SU-DHL-6 (cell line): Measurements from ENCODE around the gene RPL41.

Experiments
- H2AFZ ChIP-seq: fragments of 200-600 bp; sonication (generic); 2 replicates; pipeline ENCODE4 v1.6.1; 2014; ENCODE audit warnings: low read depth, mild to moderate bottlenecking, moderate library complexity, mixed read lengths, antibody characterized with exemption, low read length; ENCODE audit not compliant: severe bottlenecking
- H3F3A ChIP-seq: fragments of 200-600 bp; shearing (Covaris generic); 2 replicates; pipeline ENCODE4 v1.6.0; 2016; ENCODE audit warnings: antibody characterized with exemption, mild to moderate bottlenecking; ENCODE audit not compliant: insufficient read depth
- H3K27ac ChIP-seq: fragments of 200-600 bp; sonication (generic); 2 replicates; pipeline ENCODE4 v1.5.1; 2016; ENCODE audit warnings: low read depth, mild to moderate bottlenecking, low read length, moderate library complexity, mixed read lengths
- H3K27me3 ChIP-seq: fragments of 200-600 bp; sonication (generic), shearing (Covaris generic); 2 replicates; pipeline ENCODE4 v1.6.0; 2014; ENCODE audit warnings: mild to moderate bottlenecking, low read length
- H3K36me3 ChIP-seq: fragments of 200-600 bp; sonication (generic); 2 replicates; pipeline ENCODE4 v1.6.1; 2014; ENCODE audit warnings: mild to moderate bottlenecking, low read length, mixed read lengths
- H3K4me2 ChIP-seq: fragments of 300-600, 200-600 bp; shearing (Covaris generic), sonication (generic); 2 replicates; pipeline ENCODE4 v1.6.0; 2014; ENCODE audit warnings: low read length, low read depth, mild to moderate bottlenecking; ENCODE audit not compliant: poor library complexity, severe bottlenecking
- H3K4me3 ChIP-seq: fragments of 200-600 bp; sonication (generic); 2 replicates; pipeline ENCODE4 v1.5.1; 2014; ENCODE audit warnings: antibody characterized with exemption, low read length, mild to moderate bottlenecking, mixed read lengths; ENCODE audit not compliant: insufficient read depth, poor library complexity, severe bottlenecking
- H3K79me2 ChIP-seq: fragments of 200-600 bp; sonication (generic); 2 replicates; pipeline ENCODE4 v1.6.1; 2014; ENCODE audit warnings: mild to moderate bottlenecking, low read length, moderate library complexity; ENCODE audit not compliant: insufficient read depth
- H3K9ac ChIP-seq: fragments of 200-600 bp; sonication (generic); 2 replicates; pipeline ENCODE4 v1.7.0; 2014; ENCODE audit warnings: mild to moderate bottlenecking, low read length
- H3K9me2 ChIP-seq: fragments of 200-600 bp; sonication (generic); replicated peaks from 2 replicates; pipeline ENCODE4 v1.6.1; 2014; ENCODE audit warnings: low read length; ENCODE audit not compliant: insufficient read depth
- H3K9me3 ChIP-seq: fragments of 200-600 bp; sonication (generic); 2 replicates; pipeline ENCODE4 v1.6.1; 2014; ENCODE audit warnings: low read length, mixed read lengths; ENCODE audit not compliant: insufficient read depth
- H4K20me1 ChIP-seq: fragments of 200-600 bp; sonication (generic); 2 replicates; pipeline ENCODE4 v1.6.1; 2014; ENCODE audit warnings: low read depth, mild to moderate bottlenecking, antibody characterized with exemption, low read length, moderate library complexity, mixed read lengths
- CTCF ChIP-seq: fragments of 200-600 bp; sonication (generic); IDR thresholded peaks from one replicate; pipeline ENCODE4 v1.5.1; 2017; ENCODE audit warnings: antibody characterized with exemption, mild to moderate bottlenecking, low read length, moderate library complexity; ENCODE audit not compliant: insufficient read depth, poor library complexity, severe bottlenecking
- EZH2phosphoT487 ChIP-seq: fragments of 200-600 bp; sonication (generic), shearing (Covaris generic); conservative IDR thresholded peaks from 2 replicates; pipeline ENCODE4 v1.6.1; 2018; ENCODE audit warnings: mild to moderate bottlenecking, antibody characterized with exemption, low read length, moderate library complexity, mixed read lengths

RPL41 gene

GRCh38 chr12:56120158-56120846 is 3.9 kb downstream of the RPL41 start:
- Histone ChIP-seq H3K9ac (peak overlapping the region; percentile 64; the same call in 1 of the 2 replicates), H3K4me3 (no peak overlapping the region), H3K79me2 (peaks cover 21% of the 10 kb centered on the region), H3K36me3 (peaks cover 5% of the 10 kb centered on the region; the same call in 1 of the 2 replicates), H3F3A (peaks cover 39% of the 10 kb centered on the region), H3K9me3 (no peaks in the 10 kb centered on the region), H2AFZ (no peak overlapping the region), H4K20me1 (no peaks in the 10 kb centered on the region), H3K4me2 (peak overlapping the region; percentile 82), H3K27ac (no peak overlapping the region), H3K9me2 (no peaks in the 10 kb centered on the region), H3K27me3 (no peaks in the 10 kb centered on the region)
- TF ChIP-seq EZH2phosphoT487 (no peak), CTCF (no peak)

- H3K9me3 ChIP-seq = no peaks in the 10 kb centered on the region
- TF ChIP-seq EZH2phosphoT487 (no peak), CTCF (no peak)
- H3K9me2 ChIP-seq = no peaks in the 10 kb centered on the region
Measured at GRCh38 chr12:56121204-56121870, 4.9 kb downstream of the RPL41 start.

GRCh38 chr12:56122637-56123036 is 6.2 kb downstream of the RPL41 start:
- TF ChIP-seq EZH2phosphoT487 (no peak), CTCF (no peak)
- no peaks in the 10 kb centered on the region for H3K27me3 ChIP-seq
- H3K36me3 ChIP-seq = no peaks in the 10 kb centered on the region
- H3K4me3 ChIP-seq = no peak overlapping the region
- H3K79me2 ChIP-seq = peaks cover 12% of the 10 kb centered on the region
- no peak overlapping the region for H3K4me2 ChIP-seq
- no peaks in the 10 kb centered on the region for H3K9me3 ChIP-seq
- no peak overlapping the region for H3K9ac ChIP-seq
- no peaks in the 10 kb centered on the region for H3K9me2 ChIP-seq
- no peak overlapping the region for H3K27ac ChIP-seq
- no peak overlapping the region for H2AFZ ChIP-seq
- H4K20me1 ChIP-seq = no peaks in the 10 kb centered on the region
- H3F3A ChIP-seq = peaks cover 32% of the 10 kb centered on the region

More at GRCh38 chr12:56121204-56121870, 4.9 kb downstream of the RPL41 start:
- Histone ChIP-seq H3K4me3 (no peak overlapping the region), H2AFZ (no peak overlapping the region), H3K9ac (no peak overlapping the region), H3K27ac (no peak overlapping the region), H3K79me2 (peaks cover 21% of the 10 kb centered on the region), H3K4me2 (no peak overlapping the region), H3K36me3 (peaks cover 5% of the 10 kb centered on the region; the same call in 1 of the 2 replicates), H4K20me1 (no peaks in the 10 kb centered on the region), H3F3A (peaks cover 31% of the 10 kb centered on the region), H3K27me3 (no peaks in the 10 kb centered on the region)
